Adipocyte (in vitro differentiated cells): Measurements from ENCODE around the gene RAB11FIP3.

Experiments used
- DNase-seq: peaks from one replicate; pipeline ENCODE4 v3.0.0-alpha.2; 2015; ENCODE audit warnings: low read depth
- H3K27me3 ChIP-seq: replicated peaks from 2 replicates; pipeline ENCODE4 v1.7.0; 2013; ENCODE audit warnings: mild to moderate bottlenecking, low read length, moderate library complexity; ENCODE audit not compliant: control insufficient read depth, insufficient read depth
- H3K36me3 ChIP-seq: 2 replicates; pipeline ENCODE4 v1.7.0; 2013; ENCODE audit warnings: low read length, mild to moderate bottlenecking, moderate library complexity; ENCODE audit not compliant: control insufficient read depth, insufficient read depth, severe bottlenecking
- H3K4me1 ChIP-seq: 2 replicates; pipeline ENCODE4 v1.7.0; 2013; ENCODE audit warnings: mild to moderate bottlenecking, low read length, moderate library complexity; ENCODE audit not compliant: control insufficient read depth, insufficient read depth
- H3K4me3 ChIP-seq: 2 replicates; pipeline ENCODE4 v1.7.0; 2013; ENCODE audit warnings: mild to moderate bottlenecking, low read length, moderate library complexity
- H3K9ac ChIP-seq: 2 replicates; pipeline ENCODE4 v1.7.0; 2013; ENCODE audit warnings: mild to moderate bottlenecking, low read length, moderate library complexity
- H3K9me3 ChIP-seq: 2 replicates; pipeline ENCODE4 v1.7.0; 2013; ENCODE audit warnings: mild to moderate bottlenecking, low read length, moderate library complexity; ENCODE audit not compliant: control insufficient read depth

The RAB11FIP3 gene

DNA sequence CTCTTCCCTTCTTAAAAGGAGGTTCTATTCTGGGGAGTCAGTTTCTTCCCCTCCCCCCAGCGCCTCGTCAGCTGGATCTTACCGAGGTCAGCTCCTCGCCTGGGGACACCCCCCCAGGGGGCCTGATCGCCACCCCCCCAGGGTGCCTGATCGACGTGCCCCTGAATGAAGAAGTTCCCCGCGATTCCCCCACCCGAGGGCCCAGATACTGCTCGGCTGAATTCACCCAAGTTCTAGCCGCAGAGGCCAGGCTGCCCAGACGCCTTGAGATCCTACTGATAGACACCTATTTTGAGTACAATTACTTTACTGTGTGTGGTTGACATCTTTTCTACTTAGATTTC, 1.4 kb downstream of the RAB11FIP3 start:
- no peak for DNase-seq
- H3K9me3 ChIP-seq = no peaks in the 10 kb centered on the region
- peak overlapping the region; percentile 79 for H3K9ac ChIP-seq
- H3K4me1 ChIP-seq = peaks cover 31% of the 10 kb centered on the region
- no peaks in the 10 kb centered on the region for H3K36me3 ChIP-seq
- H3K4me3 ChIP-seq = peak overlapping the region; percentile 89
- no peaks in the 10 kb centered on the region for H3K27me3 ChIP-seq

DNA sequence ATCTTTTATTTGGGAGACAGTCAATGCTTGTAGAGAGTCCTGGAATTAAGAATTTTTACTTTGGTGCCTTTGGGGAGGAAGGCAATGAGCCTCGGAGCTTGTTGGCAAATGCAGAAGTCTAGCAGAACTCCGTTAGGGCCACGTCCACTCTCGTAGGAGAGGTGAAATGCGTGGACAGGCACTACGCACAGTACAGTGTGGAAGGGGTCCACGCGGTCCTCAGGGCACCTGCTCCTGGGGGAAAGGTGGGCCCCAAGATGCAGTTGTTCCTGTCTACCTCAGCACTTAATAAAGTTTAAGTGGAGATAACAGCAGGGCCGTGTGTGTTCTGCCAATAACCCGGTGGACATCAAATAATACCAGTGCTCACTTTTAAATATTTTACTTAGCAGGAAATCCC, 1.8 kb downstream of the RAB11FIP3 start:
- no peaks in the 10 kb centered on the region for H3K27me3 ChIP-seq
- H3K4me3 ChIP-seq = peak overlapping the region; percentile 89
- H3K9ac ChIP-seq = peak overlapping the region; percentile 79
- peaks cover 31% of the 10 kb centered on the region for H3K4me1 ChIP-seq
- H3K36me3 ChIP-seq = no peaks in the 10 kb centered on the region
- DNase-seq = no peak
- no peaks in the 10 kb centered on the region for H3K9me3 ChIP-seq

DNA sequence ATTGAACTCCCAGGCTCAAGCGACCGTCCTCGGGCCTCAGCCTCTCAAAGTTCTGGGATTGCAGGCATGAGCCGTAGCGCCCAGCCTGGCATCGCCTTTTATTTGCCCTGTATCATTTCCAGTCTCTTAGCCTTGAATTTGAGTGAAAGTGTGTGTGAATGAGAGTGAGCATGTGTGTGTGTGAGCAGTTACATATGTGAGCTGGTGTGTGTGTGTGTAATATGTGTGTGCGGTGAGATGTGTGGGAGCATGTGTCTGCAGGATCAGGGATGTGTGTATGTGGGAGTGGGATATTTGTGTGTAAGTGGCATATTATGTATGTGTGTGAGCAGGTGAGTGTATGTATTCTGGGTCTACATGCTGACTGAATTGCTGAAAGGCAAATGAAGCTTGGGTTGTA, 5.5 kb downstream of the RAB11FIP3 start:
- Histone ChIP-seq H3K36me3 (no peaks in the 10 kb centered on the region), H3K9me3 (no peaks in the 10 kb centered on the region), H3K4me1 (peaks cover 13% of the 10 kb centered on the region), H3K4me3 (no peak overlapping the region), H3K9ac (no peak overlapping the region), H3K27me3 (no peaks in the 10 kb centered on the region)
- DNase-seq = no peak

DNA sequence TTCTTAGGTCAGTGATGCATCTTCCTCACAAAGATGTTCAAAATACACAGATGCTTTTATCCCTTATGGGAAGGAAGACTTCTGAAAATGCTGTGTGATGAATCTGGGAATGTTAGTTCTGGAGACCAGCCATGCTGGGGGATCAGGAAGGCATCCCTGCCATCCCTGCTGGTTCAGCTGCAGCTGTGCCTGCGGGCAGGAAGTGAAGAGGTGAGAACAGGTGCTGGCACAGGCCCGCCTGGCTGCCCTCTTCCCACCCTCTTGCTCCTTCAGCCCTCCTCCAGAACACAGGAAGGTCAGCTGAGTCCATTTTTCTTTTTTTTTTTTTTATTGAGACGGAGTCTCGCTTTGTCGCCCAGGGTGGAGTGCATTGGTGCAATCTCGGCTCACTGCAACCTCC, 15.2 kb downstream of the RAB11FIP3 start:
- Histone ChIP-seq H3K4me1 (peaks cover 4% of the 10 kb centered on the region), H3K27me3 (no peaks in the 10 kb centered on the region), H3K9ac (no peak overlapping the region), H3K36me3 (no peaks in the 10 kb centered on the region), H3K9me3 (no peaks in the 10 kb centered on the region), H3K4me3 (no peak overlapping the region)
- DNase-seq = no peak

- H3K4me3 ChIP-seq = no peak overlapping the region
- no peaks in the 10 kb centered on the region for H3K27me3 ChIP-seq
- no peaks in the 10 kb centered on the region for H3K9me3 ChIP-seq
- H3K36me3 ChIP-seq = no peaks in the 10 kb centered on the region
- no peak overlapping the region for H3K9ac ChIP-seq
- DNase-seq = no peak
- no peaks in the 10 kb centered on the region for H3K4me1 ChIP-seq
These were observed 16.0 kb downstream of the RAB11FIP3 start for GRCh38 chr16:441447-441846.

- Histone ChIP-seq H3K27me3 (no peaks in the 10 kb centered on the region), H3K4me3 (no peak overlapping the region), H3K36me3 (no peaks in the 10 kb centered on the region), H3K4me1 (no peaks in the 10 kb centered on the region), H3K9ac (no peak overlapping the region), H3K9me3 (no peaks in the 10 kb centered on the region)
- DNase-seq = no peak
These were observed 17.5 kb downstream of the RAB11FIP3 start for GRCh38 chr16:442976-443375.

DNA sequence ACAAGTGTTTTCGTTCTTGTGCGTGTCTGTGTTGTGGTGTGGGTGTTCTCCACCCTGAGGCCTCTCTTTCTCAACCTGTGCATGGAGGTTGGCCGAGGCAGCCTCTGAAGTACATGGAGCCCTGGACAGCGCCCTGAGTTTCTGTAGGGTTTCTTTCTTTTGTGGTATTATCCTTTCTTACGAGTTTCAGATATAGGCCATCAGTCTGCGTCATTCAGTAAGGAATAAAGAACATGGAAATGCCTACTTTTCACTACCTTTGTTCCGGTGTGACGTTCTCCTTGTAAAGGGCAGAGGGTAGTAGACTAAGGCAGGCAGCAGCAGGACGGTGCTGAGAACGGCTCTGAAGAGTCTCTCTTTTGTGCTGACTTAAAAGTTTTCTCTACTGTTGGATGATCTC, 18.6 kb downstream of the RAB11FIP3 start:
- Histone ChIP-seq H3K27me3 (no peaks in the 10 kb centered on the region), H3K4me1 (no peaks in the 10 kb centered on the region), H3K9ac (no peak overlapping the region), H3K36me3 (no peaks in the 10 kb centered on the region), H3K9me3 (no peaks in the 10 kb centered on the region), H3K4me3 (no peak overlapping the region)
- DNase-seq = no peak

GRCh38 chr16:445566-445965, 20.1 kb downstream of the RAB11FIP3 start:
- H3K4me1 ChIP-seq = no peaks in the 10 kb centered on the region
- H3K9me3 ChIP-seq = no peaks in the 10 kb centered on the region
- H3K9ac ChIP-seq = no peak overlapping the region
- no peaks in the 10 kb centered on the region for H3K36me3 ChIP-seq
- no peak overlapping the region for H3K4me3 ChIP-seq
- no peaks in the 10 kb centered on the region for H3K27me3 ChIP-seq
- DNase-seq = no peak

DNA sequence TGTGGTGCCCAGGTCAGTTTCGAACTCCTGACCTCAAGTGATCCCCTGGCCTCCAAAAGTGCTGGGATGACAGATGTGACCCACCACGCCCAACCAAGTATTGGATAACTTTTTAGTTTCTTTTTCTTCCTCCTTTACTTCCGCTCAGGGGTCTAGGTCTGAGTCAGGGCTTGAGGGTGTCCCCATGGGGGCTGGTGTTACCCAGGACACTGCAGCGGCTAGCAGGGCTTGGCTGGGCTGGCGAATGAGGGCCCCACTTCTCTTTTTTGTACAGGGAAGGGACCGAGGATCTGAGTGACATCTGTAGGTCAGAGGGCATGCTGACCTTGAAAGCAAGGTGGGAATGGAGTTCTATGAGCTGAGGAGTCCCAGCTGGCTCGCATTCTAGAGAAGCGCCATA, 24.9 kb downstream of the RAB11FIP3 start:
- no peaks in the 10 kb centered on the region for H3K9me3 ChIP-seq
- no peak overlapping the region for H3K9ac ChIP-seq
- no peaks in the 10 kb centered on the region for H3K4me1 ChIP-seq
- no peaks in the 10 kb centered on the region for H3K36me3 ChIP-seq
- no peak for DNase-seq
- no peak overlapping the region for H3K4me3 ChIP-seq
- H3K27me3 ChIP-seq = no peaks in the 10 kb centered on the region

- H3K27me3 ChIP-seq = no peaks in the 10 kb centered on the region
- H3K4me1 ChIP-seq = no peaks in the 10 kb centered on the region
- no peaks in the 10 kb centered on the region for H3K36me3 ChIP-seq
- no peak overlapping the region for H3K9ac ChIP-seq
- no peaks in the 10 kb centered on the region for H3K9me3 ChIP-seq
- peak; percentile 22 for DNase-seq
- no peak overlapping the region for H3K4me3 ChIP-seq
These were observed 25.5 kb downstream of the RAB11FIP3 start for GRCh38 chr16:450785-451512.

GRCh38 chr16:454397-454940, 29.0 kb downstream of the RAB11FIP3 start:
- Histone ChIP-seq H3K36me3 (no peaks in the 10 kb centered on the region), H3K4me1 (peaks cover 16% of the 10 kb centered on the region), H3K9ac (no peak overlapping the region), H3K9me3 (no peaks in the 10 kb centered on the region), H3K27me3 (no peaks in the 10 kb centered on the region), H3K4me3 (no peak overlapping the region)
- no peak for DNase-seq

GRCh38 chr16:455453-455852, 30.0 kb downstream of the RAB11FIP3 start:
- Histone ChIP-seq H3K4me3 (no peak overlapping the region), H3K36me3 (no peaks in the 10 kb centered on the region), H3K27me3 (no peaks in the 10 kb centered on the region), H3K9me3 (no peaks in the 10 kb centered on the region), H3K4me1 (peaks cover 16% of the 10 kb centered on the region), H3K9ac (no peak overlapping the region)
- no peak for DNase-seq
